HG02943 (cell line): Measurements from ENCODE around the gene ZNF608.

Experiments used
- ATAC-seq: cut with Tn5 transposase; IDR thresholded peaks from one replicate; pipeline ENCODE4 v1.9.1; 2021; ENCODE audit warnings: mild to moderate bottlenecking, low read depth, moderate library complexity; ENCODE audit not compliant: unreplicated experiment

Gene ZNF608

DNA sequence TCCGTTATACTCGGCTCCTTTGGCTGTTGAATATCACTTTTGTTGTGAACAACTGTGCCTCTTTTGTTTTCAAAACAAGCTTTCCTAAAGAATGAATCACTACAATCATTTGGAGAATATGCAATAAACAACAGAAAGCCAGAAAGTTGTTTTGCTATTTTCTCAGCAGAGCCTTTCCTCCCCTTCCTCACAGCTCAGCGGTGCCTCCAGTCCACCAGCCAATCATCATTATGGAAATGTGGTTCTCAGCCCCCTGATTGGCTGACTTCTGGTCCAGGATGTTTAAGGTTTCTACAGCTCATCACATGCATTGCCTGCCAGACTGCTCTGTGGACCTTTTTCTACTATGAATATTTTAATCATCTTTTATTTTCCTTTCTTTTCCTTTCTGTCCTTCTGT, 9.1 kb upstream of the ZNF608 start:
- ATAC-seq = no peak

DNA sequence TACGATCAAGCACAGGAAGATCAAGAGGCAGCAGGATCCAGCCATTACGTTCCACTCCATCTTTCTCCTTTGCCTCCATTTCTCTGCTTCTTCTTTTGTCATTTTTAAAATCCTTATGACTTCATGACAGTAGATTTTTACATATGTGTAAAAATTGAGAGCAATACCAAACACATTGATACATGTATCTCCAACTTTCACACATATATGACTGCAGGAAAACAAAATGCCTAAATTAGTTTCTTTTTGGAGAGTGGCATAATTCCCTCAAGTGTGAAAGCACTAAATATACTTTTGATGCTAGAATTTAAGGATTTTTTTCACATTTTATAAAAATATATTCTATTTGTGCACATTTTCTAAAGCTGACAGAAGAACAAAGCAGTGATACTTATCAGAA, 8.6 kb upstream of the ZNF608 start:
- no peak for ATAC-seq

DNA sequence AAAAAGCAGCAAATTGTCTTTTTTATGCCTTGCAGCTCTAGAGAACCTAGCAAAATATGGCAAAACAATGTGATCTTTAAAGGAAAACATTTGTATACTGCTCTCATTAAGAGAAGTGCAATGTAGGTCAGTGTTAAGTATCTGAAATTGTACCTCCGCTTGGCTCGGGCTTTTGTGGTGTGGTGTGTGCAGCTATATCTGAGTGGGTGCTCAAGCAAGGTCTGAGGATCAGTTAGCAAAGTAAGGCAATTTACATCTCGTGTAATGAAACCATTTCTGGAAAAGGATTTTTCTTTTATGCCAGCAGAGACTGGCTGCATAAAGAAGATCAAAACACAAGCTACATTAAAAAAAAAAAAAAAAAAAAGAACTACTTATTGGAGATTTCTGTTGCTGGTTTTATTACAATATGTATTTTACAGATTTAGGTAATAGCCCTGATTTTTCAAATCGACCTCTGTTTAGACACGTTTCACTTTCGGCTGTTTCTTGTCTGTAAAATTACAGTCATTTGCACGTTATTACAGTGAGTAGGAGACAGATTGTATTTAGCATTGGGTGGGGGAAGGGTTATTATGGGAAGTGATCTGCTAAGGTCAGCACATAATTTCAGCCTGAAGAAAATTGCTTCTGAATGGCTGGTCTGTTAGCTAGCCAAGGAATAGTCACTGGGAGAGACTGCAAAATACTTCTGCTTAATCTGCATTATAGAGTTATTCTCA, 7.9 kb upstream of the ZNF608 start:
- no peak for ATAC-seq

DNA sequence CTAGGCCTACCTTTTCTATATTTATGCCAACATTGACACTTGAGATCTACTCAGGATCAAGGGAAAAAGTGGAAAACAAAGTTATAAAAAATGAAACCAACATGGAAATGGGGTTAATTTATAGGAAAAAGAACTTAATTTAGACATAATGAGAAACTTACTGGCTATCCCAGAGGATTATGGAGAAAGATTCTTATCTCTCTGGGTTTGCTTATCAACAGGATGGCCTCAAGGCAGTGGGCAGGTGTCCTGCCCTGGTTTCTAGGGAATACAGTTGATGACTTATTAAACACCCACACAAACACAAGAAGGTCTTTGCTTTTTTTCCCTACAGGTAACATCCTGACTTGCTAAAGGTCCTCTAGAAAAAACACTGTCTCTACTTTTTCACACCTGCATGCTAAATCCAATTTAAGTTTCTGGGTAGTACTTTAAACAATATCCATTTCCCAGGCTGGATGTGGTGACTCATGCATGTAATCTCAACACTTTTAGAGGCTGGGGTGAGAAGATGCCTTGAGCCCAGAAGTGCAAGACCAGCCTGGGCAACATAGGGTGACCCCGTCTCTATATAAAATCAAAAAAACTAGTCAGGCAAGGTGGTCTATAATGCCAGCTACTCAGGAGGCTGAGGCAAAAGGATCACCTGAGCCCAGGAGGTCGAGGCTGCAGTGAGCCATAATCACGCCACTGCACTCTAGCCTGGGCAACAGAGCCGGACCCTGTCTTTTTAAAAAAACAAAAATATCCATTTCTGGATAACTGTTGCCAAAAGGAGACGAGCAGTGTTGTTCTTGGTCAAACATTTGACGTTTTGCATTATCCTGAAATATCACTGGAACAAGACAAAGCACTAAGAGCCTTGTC, 6.6 kb upstream of the ZNF608 start:
- ATAC-seq = no peak

DNA sequence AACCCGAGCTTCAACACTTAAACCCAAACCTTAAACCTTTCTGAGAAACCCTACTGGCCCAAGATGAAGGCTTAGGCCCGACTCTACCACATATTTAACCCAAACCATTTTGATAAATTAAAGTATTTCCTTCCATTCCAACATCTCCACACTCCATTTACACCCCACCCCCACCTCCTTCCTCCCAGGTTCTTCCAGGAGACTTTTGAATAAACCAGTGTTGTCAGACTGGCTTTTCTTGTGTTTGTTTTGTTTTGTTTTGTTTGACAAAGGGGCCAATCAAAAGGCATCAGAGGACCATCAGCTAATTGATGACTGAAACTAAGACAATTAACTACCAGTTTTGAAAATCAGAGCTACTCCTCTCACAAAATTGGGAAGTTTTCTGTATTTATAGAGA, 4.6 kb upstream of the ZNF608 start:
- no peak for ATAC-seq

DNA sequence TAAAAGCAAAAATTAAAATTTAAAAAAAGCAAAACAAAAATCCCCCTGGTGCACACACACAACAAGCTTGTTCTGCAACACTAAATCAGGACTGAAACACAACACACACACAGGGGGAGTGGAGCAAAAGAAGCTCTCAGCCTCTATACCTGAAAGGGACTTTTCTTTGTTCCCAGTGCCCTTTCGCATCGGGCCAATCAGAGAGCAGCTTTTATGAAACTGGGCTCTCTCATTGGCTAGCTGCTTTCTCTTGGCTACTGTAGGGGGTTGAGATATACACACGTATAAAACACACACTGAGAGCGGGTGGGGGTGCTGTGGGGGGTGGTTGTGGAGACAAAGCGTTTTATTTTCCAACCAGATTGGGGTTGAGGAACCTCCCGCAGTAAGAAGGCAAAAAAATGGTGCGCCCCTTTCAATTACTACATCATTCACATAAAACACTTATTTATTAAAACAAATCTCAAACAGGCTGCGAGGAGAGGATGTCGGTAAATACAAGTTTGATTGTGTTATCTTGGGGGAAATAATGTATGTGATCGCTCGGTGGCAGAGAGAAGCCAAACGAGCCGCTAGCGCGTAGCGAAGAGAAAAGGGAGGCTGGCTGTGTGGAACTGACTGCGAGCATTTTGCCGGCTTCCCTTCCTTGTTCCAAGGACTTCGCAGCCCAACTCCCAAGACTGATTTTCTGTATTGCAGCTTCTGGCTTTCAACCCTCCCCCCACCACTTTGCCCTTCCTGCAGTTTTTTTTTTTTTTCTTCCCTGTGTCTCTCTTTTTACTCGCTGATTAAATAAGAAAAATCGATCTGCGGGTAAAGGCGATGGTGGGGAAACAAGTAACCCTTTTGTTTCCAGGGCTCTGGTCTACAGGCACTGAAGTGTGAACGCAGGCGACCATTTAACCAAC, 2.5 kb upstream of the ZNF608 start:
- ATAC-seq = peak; percentile 81

DNA sequence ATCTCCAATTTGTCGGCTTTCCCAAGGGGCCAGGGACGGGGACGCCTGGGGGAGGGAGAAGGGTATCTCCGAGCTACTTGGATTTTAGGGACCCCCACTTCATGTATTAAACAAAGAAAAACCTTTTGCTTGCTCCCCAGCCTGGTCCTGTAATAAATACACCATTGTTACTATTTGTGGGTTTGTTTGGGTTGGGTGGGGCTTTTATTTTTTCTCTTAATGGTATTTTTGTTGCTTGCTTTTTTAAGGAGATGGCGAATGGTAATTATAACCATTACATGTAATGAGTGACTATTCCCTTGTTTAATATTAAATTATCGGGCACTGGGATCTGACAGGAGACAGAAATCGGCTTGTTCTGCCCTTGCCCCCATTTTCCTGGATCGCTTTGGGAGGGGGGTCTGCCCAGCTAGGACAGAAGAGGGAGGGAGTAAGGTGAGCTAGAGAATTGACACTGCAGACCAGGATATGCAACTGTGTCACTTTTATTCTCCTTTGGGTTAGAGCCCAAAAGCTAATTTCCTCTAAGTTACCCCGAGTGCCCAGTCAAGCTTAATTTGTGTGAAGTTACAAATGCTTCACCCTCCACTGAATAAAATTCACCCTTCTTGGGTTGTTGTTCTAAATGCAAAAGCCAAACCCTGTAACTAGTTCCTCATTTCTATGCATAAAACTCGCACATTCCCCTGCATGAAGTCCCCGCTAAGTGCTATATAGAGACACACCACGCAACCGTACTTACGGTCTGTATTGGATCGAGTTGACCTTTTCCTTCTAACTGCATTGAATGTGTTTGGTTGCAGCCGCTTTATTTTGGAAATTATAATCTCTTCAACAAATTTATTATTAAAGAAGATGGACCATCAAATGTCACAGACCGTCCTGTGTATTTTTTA, 1.6 kb upstream of the ZNF608 start:
- ATAC-seq = peak; percentile 53

DNA sequence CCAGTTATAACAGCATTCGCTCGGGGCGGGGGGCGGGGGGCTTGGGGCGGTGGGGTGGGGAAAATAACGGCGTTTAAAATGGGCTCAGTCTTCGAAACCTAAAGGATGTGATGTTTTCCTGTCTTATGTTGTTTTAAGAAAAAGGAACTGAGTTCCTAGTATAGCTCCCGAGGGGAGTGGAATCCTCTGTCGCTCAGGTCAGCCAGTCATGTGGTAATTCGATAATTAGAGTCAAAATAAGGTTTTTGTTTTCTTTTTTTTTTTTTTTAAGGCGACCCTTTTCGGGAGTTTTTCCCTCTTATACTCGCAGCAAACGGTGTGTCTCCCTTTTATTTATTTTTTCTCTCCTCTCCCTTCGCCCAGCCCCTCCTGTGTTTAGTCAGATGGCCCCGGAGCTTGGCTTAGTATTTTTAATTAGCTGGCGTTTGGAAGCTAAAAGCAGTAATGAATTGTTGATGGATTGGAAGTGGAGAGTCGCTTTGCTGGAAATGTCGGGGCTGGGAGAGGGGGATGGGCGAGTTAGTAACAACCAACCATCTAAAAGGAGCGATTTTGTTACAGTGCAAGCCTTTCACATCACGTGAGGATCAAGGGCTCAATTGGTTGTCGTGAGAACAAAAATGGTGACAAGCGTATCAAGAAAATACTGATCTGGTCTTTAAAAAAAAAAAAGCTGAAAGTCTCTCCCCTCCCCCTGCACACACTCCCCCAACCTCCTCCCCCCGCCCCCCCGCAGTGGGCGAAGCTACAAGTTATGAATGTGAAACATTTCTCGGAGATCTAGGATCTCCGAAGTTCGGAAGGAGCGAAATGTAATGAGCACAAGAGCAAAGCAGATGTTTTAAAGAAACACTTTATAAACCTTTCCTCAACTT, 714 bp upstream of the ZNF608 start:
- ATAC-seq = no peak

DNA sequence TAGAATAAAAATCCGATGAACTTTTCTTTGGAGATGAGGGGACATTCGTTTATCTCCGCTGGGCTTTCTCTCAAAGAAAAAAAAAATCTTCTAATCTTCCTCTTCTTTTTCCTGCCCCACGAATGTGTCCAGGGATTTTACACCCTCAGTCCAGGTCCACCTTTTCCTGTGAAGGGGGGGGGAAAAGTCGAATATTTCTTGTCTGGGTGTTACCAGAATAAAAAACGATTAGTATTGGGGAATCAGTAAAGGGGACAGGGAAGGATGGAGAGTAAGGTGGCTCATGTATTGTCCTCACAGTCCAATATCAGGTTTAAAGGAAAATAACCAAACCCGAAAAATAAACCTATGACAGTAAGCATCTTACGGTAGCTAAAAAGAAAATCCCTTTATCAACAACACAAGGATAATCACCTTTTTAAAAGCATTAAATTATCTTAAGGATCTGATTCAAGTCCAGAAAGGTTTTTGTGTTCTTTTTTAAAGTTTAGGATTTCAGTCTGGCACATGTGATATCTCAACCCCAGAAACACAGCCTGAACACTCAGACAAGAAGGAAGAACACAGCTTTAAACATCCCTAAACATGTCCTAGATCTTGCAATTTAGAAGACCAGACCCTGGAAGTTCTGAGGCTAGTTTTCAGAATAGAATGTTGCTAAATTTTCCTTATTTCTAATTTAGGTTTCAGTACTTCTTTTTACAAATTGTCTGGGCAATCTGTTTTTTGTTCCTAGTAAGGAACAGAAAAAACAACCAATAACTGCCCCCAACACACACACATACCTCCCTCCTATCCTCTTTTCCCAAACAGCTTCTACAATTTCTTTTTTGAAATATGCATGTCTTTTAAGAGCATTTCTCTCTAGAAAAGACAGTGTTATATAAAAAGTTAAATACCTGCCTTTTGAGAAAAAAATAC, 1.2 kb downstream of the ZNF608 start:
- no peak for ATAC-seq

DNA sequence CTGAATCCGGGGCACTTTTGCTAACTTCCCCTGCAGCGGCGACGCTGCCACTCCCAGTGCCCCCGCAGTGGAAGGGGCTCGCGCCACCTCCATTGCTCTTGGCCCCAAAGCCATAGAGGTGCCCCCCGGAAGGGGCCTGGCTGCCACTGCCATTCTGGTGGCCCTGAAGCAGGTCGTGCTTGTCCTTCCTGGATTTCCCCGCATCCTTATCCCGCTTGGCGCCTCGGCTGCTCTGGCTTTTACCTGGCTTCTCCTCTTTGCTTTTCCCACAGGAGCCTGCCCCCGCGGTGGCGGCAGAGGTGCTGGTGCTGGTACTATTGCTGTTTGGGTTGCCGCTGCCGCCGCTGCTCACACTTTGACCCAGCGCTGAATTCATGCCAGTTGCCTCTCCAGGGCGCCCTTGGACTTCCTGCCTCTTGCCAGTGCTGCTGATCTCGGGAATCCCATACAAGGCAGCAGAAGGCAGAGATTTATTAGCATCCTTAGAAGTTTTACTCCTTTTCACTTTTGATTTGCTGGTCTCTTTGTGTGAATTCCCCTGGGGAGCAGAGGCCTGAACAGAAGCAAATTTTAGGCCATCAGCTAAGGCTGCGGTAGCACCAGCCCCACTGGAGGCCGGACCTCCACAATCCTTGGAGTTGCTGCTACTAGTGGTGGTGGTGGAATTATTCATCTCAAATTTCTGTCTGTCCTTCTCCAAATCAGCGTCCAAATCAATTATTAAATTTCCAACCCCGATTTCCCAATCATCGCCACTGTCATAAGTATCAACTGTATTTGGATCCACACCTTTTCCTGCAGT, 2.1 kb downstream of the ZNF608 start:
- ATAC-seq = no peak

DNA sequence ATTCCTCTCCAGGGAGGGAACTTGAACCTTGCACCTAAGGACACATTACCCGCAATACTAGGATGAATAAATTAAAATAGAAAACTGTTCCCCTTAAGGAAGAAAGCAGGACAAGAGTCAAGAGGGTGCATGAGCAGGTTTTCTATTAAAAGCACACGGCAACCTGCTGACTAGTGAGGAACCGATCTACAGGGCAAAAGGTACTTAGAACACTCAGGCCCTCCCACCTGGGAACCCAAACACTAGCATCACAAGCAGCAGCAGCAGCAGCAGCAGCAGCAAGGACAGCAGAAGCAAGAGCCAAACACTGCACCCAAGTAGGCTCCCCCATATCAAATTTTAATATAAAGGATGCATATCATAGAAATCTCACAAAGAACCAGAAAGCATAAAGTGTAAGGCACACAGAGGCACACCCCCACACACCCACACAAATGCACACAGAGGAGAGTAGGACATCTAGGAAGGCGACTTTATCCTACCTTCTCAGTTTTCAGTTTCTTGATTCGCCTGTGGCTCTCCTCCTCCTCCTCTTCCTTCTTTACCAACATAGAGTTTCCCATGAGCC, 2.8 kb downstream of the ZNF608 start:
- no peak for ATAC-seq

DNA sequence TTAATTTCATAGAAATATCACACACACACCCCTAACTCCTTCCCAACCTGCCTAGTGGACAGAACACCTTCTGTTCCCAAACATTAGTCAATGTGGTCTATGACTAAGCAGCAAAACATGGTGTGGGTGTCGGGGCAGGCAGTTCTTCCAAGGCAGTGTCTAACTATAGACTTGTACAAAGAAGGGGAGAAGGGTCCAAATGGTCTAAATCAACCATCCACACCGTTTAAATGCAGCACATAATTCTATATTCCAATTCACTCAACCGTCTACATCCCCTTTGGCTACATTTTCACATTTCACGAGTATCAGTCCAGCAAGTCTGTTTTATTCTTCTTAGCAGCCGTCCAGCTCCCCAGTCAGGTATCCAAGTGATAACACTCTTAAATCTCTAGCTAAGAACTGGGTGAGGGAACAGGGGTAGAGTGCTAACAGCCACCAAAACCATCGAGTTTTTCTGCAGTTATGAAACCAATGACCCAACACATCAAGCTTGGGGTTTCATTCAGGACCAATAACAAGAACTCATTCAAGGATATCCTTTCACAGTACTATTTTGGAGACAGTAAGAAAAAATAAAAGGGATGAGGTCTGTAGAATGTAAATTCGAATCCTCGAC, 3.3 kb downstream of the ZNF608 start:
- ATAC-seq = no peak

DNA sequence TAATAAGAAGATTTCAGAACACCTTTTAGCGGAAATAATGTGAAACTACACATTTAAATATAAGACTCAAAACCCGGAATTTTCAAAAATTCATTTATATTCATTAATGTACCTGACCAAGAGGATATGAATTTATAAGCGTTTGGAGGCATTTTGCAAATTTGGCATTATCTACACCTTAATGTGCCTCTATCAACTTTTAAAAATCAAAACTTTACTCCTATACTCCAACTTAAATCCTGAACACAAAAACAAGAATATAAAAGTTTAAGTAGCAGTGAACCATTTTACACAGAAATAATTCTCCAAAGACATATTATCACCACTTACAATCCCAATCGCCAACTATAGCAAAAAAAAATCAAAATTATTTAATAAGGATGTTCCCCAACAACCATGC, 3.9 kb downstream of the ZNF608 start:
- no peak for ATAC-seq

DNA sequence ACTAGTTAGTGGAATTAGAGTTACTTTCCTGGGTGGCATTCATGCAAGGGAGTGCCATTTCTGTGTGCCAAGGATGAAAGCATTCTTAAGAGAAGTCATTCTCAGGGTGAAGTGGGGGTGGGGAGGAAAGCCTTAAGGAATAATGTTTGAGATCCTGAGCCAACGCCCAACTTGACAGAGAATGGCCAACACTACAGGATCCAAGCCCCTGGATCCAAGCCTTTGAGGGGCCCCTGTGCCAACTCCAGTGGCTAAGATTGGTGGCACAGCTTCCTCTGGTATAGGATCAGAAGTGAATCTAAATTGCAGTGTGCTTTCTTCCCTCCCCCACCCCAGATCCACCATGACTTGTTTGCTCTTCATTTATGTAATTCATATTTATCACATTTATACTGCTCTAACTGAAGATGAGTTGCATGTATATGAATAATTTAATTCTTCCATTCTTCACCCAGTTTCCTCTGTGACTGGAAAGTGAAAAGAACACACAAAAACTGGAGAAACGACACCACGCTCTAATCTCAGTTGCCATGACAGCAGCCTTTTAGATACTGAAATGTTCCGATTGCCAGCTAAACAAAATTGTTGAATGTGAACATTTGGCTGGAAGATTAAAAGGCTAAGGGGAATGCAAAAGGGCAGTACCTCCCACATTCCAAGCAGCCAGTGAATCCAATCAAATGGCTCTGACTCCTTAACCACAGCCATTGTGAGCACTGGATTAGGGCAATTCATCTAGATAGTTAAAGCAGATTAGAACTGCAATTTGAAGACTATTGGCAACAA, 4.5 kb downstream of the ZNF608 start:
- ATAC-seq = no peak

DNA sequence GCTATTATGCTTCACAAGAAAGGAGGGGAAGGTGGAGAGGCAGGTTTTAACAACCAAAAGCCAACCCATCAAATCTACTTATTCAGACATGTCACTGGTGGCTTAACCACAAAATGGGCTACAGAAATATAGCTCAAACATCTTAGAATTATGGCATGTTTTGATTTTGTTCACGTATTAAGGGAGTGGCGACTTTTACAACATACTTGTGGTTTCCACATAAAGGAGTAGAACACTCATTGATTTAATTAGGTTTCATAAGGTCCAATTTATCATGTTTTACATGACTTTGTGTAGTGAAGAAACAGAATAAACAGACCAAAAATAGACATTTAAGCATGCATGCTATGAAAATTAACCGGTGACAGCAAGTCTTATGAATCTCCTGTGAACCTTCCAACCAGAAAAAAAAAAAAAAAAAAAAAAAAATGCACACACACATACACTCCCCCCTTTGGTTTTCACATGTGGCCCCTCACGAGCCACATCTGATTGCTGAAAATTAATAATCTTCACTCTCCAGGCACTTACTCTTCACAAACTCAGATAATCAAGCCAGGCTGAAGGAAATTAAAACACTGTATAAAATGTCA, 5.4 kb downstream of the ZNF608 start:
- no peak for ATAC-seq
